AG10803 (cell line): ENCODE results near the gene PTPRS.
A peak's percentile ranks its signal among the peaks of the same experiment; 100 is the strongest.
"Not testable (repeated sequence)": the region's sequence is repeated elsewhere in the genome, so short reads cannot be mapped to it uniquely, and the experiment has no call there.

Experiments
- DNase-seq: peaks from one replicate; pipeline ENCODE4 v3.0.0; 2010; ENCODE audit warnings: low read depth
- H3K4me3 ChIP-seq: 2 replicates; pipeline ENCODE4 v1.5.1; 2011; ENCODE audit warnings: mild to moderate bottlenecking, low read length, control low read depth
- TF ChIP-seq, protein P1 (sequence below): conservative IDR thresholded peaks from 2 replicates; pipeline ENCODE4 v1.5.1; 2011; ENCODE audit warnings: mild to moderate bottlenecking, low read length, control low read depth, inconsistent platforms

The PTPRS gene

DNA sequence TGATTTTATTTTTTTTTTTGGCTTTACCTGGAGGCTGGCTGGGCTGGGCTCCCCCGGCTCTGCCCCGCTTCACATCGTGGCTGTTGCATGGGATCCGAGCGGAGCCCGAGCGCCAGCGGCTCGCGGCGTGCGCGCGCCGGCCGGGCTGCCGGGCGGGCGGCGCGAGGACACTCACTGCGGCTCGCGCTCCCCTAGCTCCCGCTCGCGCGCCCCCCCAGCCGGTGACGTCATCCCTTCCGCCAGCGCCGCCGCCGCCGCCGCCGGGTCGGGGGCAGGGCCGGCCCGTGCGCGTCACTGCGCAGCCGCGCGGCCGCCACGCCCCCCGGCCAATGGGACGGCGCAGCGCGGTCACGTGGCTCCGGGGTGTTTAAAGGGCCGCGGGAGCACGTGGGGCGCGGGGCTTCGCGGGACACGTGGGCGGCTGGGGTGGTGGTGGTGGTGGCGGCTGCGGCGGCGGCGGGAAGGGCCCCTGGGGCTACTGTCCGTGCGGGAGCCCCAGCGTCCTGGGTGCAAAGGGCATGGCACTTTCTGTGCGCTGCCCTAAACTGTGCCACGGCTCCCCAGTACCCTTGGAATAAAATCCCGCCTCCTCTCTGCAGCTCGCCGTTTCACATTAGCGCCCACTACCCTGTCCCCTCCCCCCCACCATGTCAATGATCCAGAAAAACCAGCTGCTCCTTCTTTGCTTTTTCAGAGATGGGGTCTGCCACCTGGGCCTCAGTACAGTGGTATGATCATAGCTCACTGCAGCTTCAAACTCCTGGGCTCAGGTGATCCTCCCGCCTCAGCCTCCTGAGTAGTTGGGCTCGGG, at the start of gene PTPRS:
Gene PTPRS (minus strand): TSS at position 176 of the 811 bp plus-strand sequence. CDS start 54,672 bp downstream, outside the sequence.
- peak within 1 kb of the TSS; percentile 65 for H3K4me3 ChIP-seq
- TF ChIP-seq, protein P1, sequence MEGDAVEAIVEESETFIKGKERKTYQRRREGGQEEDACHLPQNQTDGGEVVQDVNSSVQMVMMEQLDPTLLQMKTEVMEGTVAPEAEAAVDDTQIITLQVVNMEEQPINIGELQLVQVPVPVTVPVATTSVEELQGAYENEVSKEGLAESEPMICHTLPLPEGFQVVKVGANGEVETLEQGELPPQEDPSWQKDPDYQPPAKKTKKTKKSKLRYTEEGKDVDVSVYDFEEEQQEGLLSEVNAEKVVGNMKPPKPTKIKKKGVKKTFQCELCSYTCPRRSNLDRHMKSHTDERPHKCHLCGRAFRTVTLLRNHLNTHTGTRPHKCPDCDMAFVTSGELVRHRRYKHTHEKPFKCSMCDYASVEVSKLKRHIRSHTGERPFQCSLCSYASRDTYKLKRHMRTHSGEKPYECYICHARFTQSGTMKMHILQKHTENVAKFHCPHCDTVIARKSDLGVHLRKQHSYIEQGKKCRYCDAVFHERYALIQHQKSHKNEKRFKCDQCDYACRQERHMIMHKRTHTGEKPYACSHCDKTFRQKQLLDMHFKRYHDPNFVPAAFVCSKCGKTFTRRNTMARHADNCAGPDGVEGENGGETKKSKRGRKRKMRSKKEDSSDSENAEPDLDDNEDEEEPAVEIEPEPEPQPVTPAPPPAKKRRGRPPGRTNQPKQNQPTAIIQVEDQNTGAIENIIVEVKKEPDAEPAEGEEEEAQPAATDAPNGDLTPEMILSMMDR, result no peak
- DNase-seq, result peak; percentile 64

DNA sequence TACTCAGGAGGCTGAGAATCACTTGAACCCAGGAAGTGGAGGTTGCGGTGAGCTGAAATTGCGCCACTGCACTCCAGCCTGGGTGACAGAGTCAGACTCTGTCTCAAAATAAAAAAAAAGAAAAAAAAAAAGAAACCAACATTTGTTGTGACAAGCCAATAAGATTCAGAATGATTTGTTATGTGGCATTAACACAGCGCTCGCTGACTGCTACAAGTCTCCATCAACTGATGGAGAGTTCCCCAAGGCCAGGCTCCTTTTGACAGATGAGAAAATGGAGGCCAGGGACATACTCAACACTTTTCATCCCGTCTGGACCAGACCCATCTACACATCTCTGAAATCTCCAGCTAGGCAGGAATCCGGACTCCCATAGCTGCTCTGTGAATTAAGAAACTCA, 48.7 kb upstream of the PTPRS start:
- H3K4me3 ChIP-seq, result no peak overlapping the region
- TF ChIP-seq, protein P1, result no peak
- DNase-seq, result no peak

DNA sequence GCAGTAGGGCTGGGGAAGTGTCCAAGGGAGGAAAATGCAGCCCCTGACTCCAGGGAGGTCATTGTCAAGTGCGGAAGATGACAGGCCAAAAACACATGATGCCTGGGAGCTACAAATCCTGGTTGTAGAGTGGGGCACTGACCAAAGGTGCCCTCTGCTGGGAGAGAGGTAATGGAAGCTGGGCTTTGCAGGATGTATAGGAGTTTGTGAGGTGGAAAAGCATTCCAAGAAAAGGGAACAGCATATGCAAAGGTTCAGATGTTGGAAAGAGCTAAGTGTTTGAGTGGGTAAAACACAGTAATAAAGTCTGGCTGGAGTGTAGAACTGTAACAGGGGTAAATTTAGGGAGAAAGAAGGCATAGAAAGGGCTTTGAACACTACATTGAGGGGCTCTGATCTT, 46.9 kb upstream of the PTPRS start:
- TF ChIP-seq, protein P1, result no peak
- DNase-seq, result no peak
- H3K4me3 ChIP-seq, result no peak overlapping the region

DNA sequence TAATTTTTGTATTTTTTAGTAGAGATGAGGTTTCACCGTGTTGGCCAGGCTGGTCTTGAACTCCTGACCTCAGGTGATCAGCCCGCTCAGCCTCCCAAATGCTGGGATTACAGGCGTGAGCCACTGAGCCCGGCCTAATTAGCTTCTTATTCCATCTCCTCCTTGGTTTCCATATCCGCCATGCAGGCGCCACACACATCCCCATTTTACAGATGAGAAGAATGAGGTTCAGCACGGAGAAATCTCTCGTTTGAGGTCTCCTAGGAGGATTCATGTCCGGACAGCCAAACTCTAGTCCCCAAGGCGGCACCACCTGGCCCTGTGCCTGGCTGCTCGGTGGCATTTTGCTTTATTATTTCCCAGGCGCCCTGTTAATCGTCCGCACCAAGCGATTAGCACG, 46.2 kb upstream of the PTPRS start:
- H3K4me3 ChIP-seq, result no peak overlapping the region
- TF ChIP-seq, protein P1, result no peak
- no peak for DNase-seq

DNA sequence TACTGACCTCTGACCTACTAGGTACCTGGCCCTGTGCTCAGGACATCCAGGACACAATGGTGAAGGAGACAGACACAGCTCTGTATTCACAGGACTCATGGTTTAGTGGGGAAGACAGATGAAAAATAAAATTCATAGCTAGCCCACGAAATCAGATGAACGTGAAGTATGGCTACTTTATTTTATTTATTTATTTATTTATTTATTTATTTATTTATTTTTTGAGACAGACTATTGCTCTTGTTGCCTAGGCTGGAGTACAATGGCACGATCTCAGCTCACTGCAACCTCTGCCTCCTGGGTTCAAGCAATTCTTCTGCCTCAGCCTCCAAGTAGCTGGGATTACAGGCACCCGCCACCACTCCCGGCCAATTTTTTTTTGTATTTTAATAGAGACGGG, 40.6 kb upstream of the PTPRS start:
- not testable (repeated sequence) for DNase-seq, H3K4me3 ChIP-seq

DNA sequence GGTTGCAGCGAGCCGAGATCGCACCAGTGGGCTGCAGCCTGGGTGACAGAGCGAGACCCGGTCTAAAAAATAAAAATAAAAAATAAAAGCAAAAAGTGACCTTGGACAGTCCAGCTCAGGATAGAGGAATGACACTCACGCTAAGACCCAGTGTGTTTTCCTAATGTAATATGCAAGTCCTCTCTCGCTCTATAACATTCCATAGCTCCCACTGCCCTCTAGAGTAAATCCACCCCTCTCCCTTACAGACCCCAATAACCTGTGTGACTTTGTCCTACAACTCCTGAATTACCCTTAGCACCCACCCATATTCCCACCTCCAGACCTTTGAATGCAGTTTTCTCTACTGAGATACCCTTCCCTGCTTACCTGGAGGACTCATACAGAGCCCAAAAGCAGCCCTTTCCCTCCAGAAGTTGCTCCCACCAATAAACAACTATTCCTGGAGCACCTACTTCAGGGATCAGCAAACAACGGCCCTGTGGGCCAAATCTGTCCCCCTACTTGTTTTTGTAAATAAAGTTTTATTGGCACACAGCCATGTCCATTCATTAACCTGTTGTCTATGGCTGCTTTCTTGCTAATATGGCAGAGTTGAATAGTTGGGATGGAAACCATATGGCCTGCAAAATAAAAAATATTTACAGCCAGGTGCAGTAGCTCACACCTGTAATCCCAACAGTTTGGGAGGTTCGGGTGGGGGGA, 39.8 kb upstream of the PTPRS start:
- H3K4me3 ChIP-seq, result no peak overlapping the region
- TF ChIP-seq, protein P1, result no peak
- DNase-seq, result no peak

DNA sequence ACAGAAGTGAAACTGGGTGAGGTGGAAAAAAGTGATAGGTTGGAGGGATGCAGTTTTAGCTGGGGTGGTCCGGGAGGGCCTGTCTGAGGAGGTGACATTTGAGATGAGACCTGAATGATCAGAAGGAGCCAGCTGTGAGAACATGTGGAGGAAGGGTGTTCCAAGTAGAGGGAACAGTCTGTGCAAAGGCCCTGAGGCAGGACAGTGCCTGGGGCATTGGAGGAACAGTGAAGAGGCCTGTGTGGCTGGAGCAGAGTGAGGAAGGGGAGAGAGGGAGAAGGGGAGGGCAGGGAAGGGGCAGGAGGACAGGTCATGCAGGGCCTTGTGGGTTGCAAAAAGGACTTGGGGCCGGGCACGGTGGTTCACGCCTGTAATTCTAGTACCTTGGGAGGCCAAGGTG, 36.3 kb upstream of the PTPRS start:
- no peak overlapping the region for H3K4me3 ChIP-seq
- TF ChIP-seq, protein P1, result no peak
- no peak for DNase-seq
